NT2/D1 (cell line): ENCODE data around the gene ACBD6.

Experiments
- SUZ12 ChIP-seq: IDR thresholded peaks from 2 replicates; pipeline ENCODE4 v1.6.1; 2011; ENCODE audit not compliant: insufficient read length, insufficient read depth; ENCODE audit errors: extremely low read depth
- YY1 ChIP-seq: IDR thresholded peaks from 2 replicates; pipeline ENCODE4 v1.6.1; 2011; ENCODE audit not compliant: insufficient read length, insufficient read depth

DNA sequence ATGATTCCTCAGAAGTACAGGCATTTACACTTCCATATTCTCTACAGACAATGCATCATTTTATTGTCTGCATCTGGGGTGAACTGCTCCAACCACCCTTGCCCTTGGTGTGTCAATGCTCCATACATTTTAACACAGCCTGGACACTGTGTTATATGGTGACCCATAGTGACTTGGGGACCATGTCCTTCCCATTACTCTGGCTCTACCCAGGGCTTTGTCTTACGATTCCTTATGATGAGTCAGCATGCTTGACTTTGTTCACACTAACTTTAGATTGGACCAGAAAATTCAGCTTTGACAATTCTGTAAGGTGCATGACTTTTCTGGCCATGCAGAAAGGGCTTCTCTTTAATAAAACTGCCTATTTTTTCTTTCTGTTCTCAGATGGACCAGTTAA lies 49.6 kb upstream of the ACBD6 start:
- TF ChIP-seq SUZ12 (no peak), YY1 (no peak)
